ENCODE data around the gene UBA52.
"Not testable (repeated sequence)": the region's sequence is repeated elsewhere in the genome, so short reads cannot be mapped to it uniquely, and the experiment has no call there.

DNA sequence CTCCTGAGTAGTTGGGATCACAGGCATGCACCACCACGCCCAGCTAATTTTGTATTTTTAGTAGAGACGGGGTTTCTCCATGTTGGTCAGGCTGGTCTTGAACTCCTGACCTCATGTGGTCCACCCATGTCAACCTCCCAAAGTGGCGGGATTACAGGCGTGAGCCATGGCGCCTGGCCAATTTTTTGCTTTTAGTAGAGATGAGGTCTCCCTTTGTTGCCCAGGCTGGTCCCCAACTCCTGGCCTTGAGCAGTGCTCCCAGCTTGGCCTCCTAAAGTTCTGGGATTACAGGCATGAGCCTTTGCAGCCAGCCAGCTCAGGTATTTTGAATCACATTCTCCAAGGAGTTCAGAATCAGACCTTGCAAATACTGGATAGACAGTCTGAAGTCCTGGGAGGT lies 21.1 kb downstream of the UBA52 start:
- TF ChIP-seq, protein P1, sequence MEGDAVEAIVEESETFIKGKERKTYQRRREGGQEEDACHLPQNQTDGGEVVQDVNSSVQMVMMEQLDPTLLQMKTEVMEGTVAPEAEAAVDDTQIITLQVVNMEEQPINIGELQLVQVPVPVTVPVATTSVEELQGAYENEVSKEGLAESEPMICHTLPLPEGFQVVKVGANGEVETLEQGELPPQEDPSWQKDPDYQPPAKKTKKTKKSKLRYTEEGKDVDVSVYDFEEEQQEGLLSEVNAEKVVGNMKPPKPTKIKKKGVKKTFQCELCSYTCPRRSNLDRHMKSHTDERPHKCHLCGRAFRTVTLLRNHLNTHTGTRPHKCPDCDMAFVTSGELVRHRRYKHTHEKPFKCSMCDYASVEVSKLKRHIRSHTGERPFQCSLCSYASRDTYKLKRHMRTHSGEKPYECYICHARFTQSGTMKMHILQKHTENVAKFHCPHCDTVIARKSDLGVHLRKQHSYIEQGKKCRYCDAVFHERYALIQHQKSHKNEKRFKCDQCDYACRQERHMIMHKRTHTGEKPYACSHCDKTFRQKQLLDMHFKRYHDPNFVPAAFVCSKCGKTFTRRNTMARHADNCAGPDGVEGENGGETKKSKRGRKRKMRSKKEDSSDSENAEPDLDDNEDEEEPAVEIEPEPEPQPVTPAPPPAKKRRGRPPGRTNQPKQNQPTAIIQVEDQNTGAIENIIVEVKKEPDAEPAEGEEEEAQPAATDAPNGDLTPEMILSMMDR (IDR thresholded peaks at IDR 0.05) = not testable (repeated sequence)
- TF ChIP-seq POLR2A, POLR2AphosphoS5 (IDR thresholded peaks at IDR 0.05): not testable (repeated sequence)
